Measurements from ENCODE around the gene AGAP2. TPM values are rescaled to one million over a fixed set of nuclear protein-coding genes. Genes with fewer than 3 reads are reported as not detected.
"Not testable (repeated sequence)": the region's sequence is repeated elsewhere in the genome, so short reads cannot be mapped to it uniquely, and the experiment has no call there.

AGAP2 gene
- total RNA-seq, 6 donors from 2014 or later: 2.0 to 7.3 (median 5.8) TPM

DNA sequence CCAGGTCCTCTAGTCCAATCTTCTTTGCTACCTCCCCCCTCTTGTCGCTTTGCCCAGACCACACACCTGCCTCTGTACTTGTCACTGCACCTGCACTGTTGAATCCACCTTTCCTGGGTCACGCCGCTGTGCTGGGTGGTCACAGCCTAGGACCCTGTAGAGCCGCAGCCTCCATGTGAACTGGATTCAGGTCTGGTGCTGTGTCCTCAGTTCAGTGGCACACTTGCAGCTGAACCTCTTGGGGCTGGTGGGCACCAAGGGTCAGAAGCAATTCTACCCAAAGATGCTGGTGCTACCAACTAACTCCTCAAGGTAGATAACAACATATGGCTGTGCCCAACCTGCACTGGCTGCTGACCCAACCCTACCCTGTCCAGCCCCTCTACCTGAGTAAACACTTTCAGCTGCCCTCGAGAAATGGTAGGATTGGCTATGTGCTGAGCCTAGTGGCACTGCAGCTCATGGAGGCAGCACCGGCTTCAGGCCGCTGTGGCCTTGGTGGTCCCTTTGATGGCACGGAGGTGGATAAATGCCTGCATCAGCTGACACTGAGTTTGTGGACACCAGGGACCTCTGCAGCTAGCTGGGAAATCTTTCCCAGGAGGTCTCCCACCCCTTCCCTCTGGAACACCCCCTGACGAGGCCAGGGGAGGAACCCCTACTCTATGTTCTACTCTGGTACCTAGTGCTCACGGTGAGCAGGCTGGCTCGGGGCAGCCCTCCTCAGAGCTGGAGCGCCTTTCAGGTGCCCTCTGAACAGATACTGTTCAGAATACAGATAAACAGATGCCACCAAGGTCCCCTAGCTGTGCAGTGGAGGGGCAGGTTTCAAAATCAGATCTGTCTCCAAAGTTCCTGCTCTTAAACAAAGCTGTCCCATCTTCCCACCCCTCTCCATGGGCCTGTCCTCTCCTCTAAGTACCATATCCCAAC is 14.3 kb downstream of the AGAP2 start:
- Histone ChIP-seq H3K27me3 (no peaks in the 10 kb centered on the region), H3K36me3 (peaks cover 5 to 43% (median 31%) of the 10 kb centered on the region in 4 donors), H3K27ac (no peak overlapping the region), H3K9me3 (no peaks in the 10 kb centered on the region), H3K4me3 (no peak overlapping the region), H3K4me1 (peaks cover 7 to 24% (median 15%) of the 10 kb centered on the region in 4 donors)
- WGBS, 2 donors: 82 to 84% methylated on average over 8 to 12 of the region's 12 CpGs
- no peak for TF ChIP-seq POLR2AphosphoS5 (IDR thresholded peaks at IDR 0.05)
- TF ChIP-seq, protein P1, sequence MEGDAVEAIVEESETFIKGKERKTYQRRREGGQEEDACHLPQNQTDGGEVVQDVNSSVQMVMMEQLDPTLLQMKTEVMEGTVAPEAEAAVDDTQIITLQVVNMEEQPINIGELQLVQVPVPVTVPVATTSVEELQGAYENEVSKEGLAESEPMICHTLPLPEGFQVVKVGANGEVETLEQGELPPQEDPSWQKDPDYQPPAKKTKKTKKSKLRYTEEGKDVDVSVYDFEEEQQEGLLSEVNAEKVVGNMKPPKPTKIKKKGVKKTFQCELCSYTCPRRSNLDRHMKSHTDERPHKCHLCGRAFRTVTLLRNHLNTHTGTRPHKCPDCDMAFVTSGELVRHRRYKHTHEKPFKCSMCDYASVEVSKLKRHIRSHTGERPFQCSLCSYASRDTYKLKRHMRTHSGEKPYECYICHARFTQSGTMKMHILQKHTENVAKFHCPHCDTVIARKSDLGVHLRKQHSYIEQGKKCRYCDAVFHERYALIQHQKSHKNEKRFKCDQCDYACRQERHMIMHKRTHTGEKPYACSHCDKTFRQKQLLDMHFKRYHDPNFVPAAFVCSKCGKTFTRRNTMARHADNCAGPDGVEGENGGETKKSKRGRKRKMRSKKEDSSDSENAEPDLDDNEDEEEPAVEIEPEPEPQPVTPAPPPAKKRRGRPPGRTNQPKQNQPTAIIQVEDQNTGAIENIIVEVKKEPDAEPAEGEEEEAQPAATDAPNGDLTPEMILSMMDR (IDR thresholded peaks at IDR 0.05): no peak
- no peak for TF ChIP-seq POLR2A (IDR thresholded peaks at IDR 0.05)
- no peak for TF ChIP-seq EP300 (IDR thresholded peaks at IDR 0.05)
- ATAC-seq (ENCODE audit: low FRiP score in 2 of 2) (no peak), DNase-seq (no peak)

DNA sequence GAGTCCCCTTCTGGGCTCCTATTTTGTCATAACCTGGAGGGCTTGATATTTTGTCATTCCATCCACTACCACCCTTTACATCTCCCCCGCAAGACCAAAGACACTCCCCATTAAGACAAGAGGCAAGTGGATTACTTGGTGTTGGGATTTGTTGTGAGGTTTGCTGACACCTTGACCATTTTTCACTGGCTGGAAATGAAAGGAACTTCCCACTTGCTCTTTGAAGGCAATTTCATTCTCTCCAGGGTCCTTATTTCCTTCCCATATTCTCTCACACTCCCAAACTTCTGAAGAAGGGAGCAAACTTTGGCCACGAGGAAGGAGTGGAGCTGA is 14.9 kb downstream of the AGAP2 start:
- Histone ChIP-seq H3K36me3 (peaks cover 11 to 49% (median 37%) of the 10 kb centered on the region in 4 donors), H3K27me3 (no peaks in the 10 kb centered on the region), H3K27ac (no peak overlapping the region), H3K9me3 (no peaks in the 10 kb centered on the region), H3K4me3 (no peak overlapping the region), H3K4me1 (peaks cover 7 to 24% (median 15%) of the 10 kb centered on the region in 4 donors)
- TF ChIP-seq POLR2A (IDR thresholded peaks at IDR 0.05): no peak
- TF ChIP-seq EP300 (IDR thresholded peaks at IDR 0.05): no peak
- TF ChIP-seq, protein P1 (IDR thresholded peaks at IDR 0.05): no peak
- TF ChIP-seq POLR2AphosphoS5 (IDR thresholded peaks at IDR 0.05): no peak
- DNase-seq (no peak), ATAC-seq (ENCODE audit: low FRiP score in 2 of 2) (no peak)
- 63% methylated on average over 2 of the region's 2 CpGs for WGBS, 2 donors

DNA sequence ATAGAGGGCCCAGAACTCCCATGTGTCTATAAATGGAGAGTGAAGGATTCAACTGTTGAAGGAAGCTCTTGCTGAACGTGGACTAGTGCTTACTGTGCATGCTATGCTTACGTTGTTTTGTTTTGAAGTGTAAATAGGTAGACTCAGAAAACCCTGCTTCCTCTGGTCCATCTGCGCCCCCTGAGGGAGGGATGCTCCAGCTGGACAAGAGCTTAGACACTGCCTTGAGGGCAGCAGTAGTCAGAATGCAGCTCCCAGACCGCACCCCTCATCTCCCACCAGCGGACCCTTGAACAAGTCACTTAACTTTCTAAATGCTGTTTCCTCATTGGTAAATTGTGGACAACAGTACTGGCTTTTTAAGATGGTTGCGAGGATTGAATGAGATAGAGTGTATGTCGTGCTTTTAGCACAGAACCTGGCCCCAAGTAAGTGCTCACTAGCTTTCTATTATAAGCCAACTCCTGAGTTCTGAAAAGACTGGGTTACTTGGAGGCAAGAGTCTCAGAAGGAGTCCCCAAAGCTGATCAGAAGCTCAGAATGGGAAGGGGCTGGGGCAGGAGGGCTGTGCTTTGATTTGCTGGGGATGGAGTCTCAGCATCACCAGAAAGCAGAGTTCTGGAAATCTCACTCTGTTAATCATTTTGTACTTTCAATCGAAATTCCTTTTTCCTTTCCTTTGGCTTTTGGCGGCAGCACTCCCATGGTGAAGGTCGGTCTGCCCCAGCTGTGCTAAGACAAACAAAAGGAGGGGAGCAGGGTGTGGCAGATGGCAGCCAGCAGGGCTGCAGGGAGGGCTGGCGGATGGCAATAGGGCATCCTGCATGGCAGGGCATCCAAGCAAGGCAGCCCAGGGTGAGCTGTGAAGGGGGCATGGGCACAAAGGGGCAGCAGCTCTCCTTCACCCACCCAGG is 15.6 kb downstream of the AGAP2 start:
- no peaks in the 10 kb centered on the region for H3K27me3 ChIP-seq
- no peak overlapping the region for H3K4me3 ChIP-seq
- H3K36me3 ChIP-seq: peaks cover 18 to 56% (median 44%) of the 10 kb centered on the region in 4 donors
- ATAC-seq (ENCODE audit: low FRiP score in 2 of 2) (no peak), DNase-seq (no peak)
- H3K4me1 ChIP-seq: peaks cover 7 to 24% (median 15%) of the 10 kb centered on the region in 4 donors
- no peak for TF ChIP-seq POLR2A (IDR thresholded peaks at IDR 0.05)
- no peak for TF ChIP-seq EP300 (IDR thresholded peaks at IDR 0.05)
- TF ChIP-seq POLR2AphosphoS5 (IDR thresholded peaks at IDR 0.05): no peak
- H3K27ac ChIP-seq: no peak overlapping the region
- 61 to 62% methylated on average over 11 of the region's 11 CpGs for WGBS, 2 donors
- H3K9me3 ChIP-seq: no peaks in the 10 kb centered on the region

DNA sequence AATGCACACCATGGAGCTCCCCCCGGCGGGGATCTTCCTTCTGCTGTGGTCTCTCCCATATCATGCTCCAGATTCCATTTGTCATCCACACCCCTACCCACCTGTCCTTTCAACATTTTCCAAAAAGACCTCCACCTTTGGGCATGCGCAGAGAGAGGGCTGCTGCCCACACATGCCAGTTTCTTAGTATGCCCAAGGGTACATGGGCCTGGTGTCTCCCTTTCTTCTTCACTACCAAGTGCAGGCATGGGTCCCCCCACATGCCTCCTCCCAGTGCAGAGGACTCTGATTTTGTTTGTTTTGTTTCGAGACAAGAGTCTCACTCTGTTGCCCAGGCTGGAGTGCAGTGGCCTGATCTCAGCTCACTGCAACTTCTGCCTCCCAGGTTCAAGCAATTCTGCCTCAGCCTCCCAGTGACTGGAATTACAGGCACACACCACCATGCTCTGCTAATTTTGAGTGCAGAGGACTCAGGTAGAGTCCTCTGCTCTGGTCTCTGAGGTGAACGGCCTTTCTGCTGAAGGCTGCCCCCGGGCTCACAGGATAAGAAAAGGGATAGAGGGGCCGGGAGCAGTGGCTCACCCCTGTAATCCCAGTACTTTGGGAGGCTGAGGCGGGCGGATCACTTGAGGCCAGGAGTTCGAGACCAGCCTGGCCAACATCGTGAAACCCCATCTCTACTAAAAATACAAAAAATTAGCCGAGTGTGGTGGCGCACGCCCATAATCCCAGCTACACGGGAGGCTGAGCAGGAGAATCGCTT is 16.5 kb downstream of the AGAP2 start:
- peaks cover 6 to 16% (median 9%) of the 10 kb centered on the region in 4 donors for H3K4me1 ChIP-seq
- DNase-seq; H3K27me3 ChIP-seq; H3K4me3 ChIP-seq; H3K9me3 ChIP-seq; H3K27ac ChIP-seq; ATAC-seq (ENCODE audit: low FRiP score in 2 of 2): not testable (repeated sequence)
- H3K36me3 ChIP-seq: peaks cover 22 to 57% (median 47%) of the 10 kb centered on the region in 4 donors
- WGBS, 2 donors: 93 to 96% methylated on average over 14 to 16 of the region's 16 CpGs
